ENCODE data around the gene PI3.

GRCh38 chr20:45153752-45154151 lies 20.9 kb upstream of the PI3 start:
- TF ChIP-seq CTCF (IDR thresholded peaks at IDR 0.05): no peak
- no peak for TF ChIP-seq POLR2A (IDR thresholded peaks at IDR 0.05)
